Hepatocyte (in vitro differentiated cells): ENCODE data around the gene SLC26A6.

ENCODE experiments used
- EZH2phosphoT487 ChIP-seq: fragments of 200-600 bp; sonication (generic); IDR thresholded peaks from one replicate; pipeline ENCODE4 v1.6.1; 2018; ENCODE audit warnings: antibody characterized with exemption, mild to moderate bottlenecking, low read depth, moderate library complexity; ENCODE audit not compliant: unreplicated experiment, severe bottlenecking
- TF ChIP-seq, protein P1 (sequence below): fragments of 200-600 bp; sonication (generic); IDR thresholded peaks from 2 replicates; pipeline ENCODE4 v1.5.1; 2016; ENCODE audit warnings: antibody characterized with exemption, mild to moderate bottlenecking; ENCODE audit not compliant: poor library complexity

GRCh38 chr3:48655606-48656005 lies 20.3 kb upstream of the SLC26A6 start:
- TF ChIP-seq, protein P1, sequence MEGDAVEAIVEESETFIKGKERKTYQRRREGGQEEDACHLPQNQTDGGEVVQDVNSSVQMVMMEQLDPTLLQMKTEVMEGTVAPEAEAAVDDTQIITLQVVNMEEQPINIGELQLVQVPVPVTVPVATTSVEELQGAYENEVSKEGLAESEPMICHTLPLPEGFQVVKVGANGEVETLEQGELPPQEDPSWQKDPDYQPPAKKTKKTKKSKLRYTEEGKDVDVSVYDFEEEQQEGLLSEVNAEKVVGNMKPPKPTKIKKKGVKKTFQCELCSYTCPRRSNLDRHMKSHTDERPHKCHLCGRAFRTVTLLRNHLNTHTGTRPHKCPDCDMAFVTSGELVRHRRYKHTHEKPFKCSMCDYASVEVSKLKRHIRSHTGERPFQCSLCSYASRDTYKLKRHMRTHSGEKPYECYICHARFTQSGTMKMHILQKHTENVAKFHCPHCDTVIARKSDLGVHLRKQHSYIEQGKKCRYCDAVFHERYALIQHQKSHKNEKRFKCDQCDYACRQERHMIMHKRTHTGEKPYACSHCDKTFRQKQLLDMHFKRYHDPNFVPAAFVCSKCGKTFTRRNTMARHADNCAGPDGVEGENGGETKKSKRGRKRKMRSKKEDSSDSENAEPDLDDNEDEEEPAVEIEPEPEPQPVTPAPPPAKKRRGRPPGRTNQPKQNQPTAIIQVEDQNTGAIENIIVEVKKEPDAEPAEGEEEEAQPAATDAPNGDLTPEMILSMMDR = no peak
- TF ChIP-seq EZH2phosphoT487 = no peak
